Left cardiac atrium (tissue), 4 donors: ENCODE measurements around the gene LIPM. TPM values are rescaled to one million over a fixed set of nuclear protein-coding genes. Genes with fewer than 3 reads are reported as not detected.
A peak's percentile ranks its signal among the peaks of the same experiment; 100 is the strongest.

Experiments used
- ATAC-seq, 2 donors: fragments of 200-7000 bp; cut with Tn5 transposase; one replicate each; pipeline ENCODE4 v1.9.1; 2020; ENCODE audit warnings: mild to moderate bottlenecking in 2 of 2, moderate library complexity in 2 of 2
- DNase-seq: peaks from one replicate; pipeline ENCODE4 v3.0.0-alpha.2; 2020
- intact Hi-C, 2 donors: fragments of 100-400 bp; cut with DNase I; formaldehyde crosslinking; loops; one replicate each; pipeline versions ENCODE4 v1.14.1 to v1.15.1; 2022 to 2023
- total RNA-seq, 2 donors: library from RNA; stranded (reverse); fragmentation: NEBNext Ultra II Directional; extraction: Animal tissue kit (Norgen Biotek cat#: 25700); gene quantifications; one replicate each; pipeline ENCODE4 v1.2.1, GENCODE V29; 2021
- donor health status: DM: no; HTN: yes; CAD: no.
- donor health status: DM: no; HTN: yes; CAD: no; lungs with severe emphysema.
- donor health status: DM: yes; HTN: yes; CAD: no.
- donor health status: Dilated cardiomyopathy.

Gene LIPM
- total RNA-seq, 2 donors from 2014 or later = 0.18 TPM; not detected in 1

DNA sequence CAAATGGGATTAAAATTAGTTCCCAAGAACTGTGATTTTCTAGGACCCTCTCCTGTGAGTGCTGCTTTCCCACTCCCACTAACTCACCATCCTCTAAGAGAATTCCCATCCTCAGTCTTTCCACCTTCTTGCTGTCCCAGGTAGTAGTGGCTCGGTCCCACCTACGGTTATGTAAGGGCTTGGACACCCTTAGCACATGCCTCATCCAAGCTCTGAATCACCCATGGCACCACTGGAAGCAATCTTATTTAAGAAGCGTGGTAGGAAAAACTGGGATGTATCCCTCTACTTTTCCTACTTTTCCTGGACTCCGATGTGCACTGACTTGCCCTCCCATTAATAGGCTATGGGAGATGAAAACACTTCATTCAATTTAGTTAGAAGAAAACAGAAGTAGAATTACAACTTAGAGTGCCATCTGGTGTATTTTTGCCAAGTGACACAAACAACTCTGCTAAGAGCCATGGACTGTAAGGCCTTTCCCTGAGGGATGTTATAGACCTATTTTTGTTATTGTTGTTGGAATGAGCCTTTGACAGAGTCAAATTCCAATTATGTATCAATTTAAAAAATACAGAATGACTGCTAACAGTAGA, 62.8 kb downstream of the LIPM start:
- DNase-seq (no peak), ATAC-seq (peak; percentile 17 to 47)
- intact Hi-C loops = no loop called here

DNA sequence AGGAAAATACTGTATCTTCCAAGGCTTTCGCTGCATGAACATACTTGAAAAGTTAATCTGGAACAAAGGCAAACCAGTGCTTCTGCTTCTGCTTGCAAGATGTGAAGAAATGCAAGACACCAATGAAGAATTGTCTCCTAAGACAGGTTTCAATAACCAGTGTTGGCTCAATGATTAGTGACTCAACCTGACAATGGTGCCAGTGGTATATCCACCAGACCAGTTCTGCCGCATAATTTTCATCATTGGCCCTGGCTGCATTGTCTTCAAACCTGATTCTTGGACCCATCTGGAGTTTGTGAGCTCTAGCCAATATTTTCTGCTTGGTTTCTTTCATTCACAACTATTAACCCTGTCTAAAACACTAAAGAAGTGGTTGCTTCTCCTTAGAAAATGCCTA, 63.9 kb downstream of the LIPM start:
- DNase-seq (no peak), ATAC-seq (no peak)
- intact Hi-C loops = no loop called here

DNA sequence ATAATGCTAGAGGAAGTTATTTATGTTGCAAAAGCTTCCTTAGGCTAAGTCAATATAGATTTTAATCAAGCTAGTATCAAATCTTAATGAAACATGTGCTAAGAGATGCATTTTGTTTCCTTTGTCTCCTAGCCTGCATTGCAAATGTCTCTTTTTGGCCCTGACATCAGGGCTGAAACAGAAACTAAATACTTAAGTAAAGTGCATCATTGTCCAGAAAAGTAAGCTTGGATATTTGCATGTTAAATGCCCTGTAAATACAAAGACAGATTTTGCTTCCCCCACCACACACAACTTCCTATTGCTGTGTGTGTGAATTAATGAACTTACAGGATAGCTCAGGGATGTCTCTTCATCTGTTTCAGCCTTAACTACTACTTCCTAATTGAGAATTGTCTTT, 67.6 kb downstream of the LIPM start:
- intact Hi-C loops = no loop called here
- DNase-seq (no peak), ATAC-seq (no peak)

Other genes starting within 250 kb of the LIPM start
- gene RNLS, start 219.4 kb upstream of the LIPM start, total RNA-seq = 10 to 100 TPM; 10.0 to 13.6 TPM
- gene LIPJ, start 216.0 kb upstream of the LIPM start, total RNA-seq = not detected
- gene LIPF, start 138.3 kb upstream of the LIPM start, total RNA-seq = not detected
- gene LIPK, start 96.5 kb upstream of the LIPM start, total RNA-seq = not detected
- not detected for gene LIPN, start 42.7 kb upstream of the LIPM start, total RNA-seq
- gene ANKRD22, start 49.1 kb downstream of the LIPM start, total RNA-seq = not detected
- gene STAMBPL1, start 77.5 kb downstream of the LIPM start, total RNA-seq = 1 to 10 TPM; 7.8 to 8.1 TPM
- 1,000 to 10,000 TPM; 1,100 to 1,897 TPM for gene ACTA2, start 150.0 kb downstream of the LIPM start, total RNA-seq
- 1 to 10 TPM; 6.6 to 8.1 TPM for gene FAS, start 188.1 kb downstream of the LIPM start, total RNA-seq